ENCODE results near the gene TGFB3. TPM values are rescaled to one million over a fixed set of nuclear protein-coding genes. Genes with fewer than 3 reads are reported as not detected.

TGFB3 gene
- total RNA-seq, 1 donor from 2014 or later: 4.2 TPM

Other genes starting within 250 kb of the TGFB3 start
- 30.2 and 30.7 TPM in 2 replicates for gene IFT43, start 3.8 kb upstream of the TGFB3 start, total RNA-seq
- gene GPATCH2L, start 169.9 kb upstream of the TGFB3 start, total RNA-seq: 85.6 and 101 TPM in 2 replicates